ENCODE results near the gene MAGI2.

- no peak for TF ChIP-seq AFF4 (CRISPR knock-in tag; IDR thresholded peaks at IDR 0.05)
- TF ChIP-seq ZBTB40 (IDR thresholded peaks at IDR 0.05), result no peak
- no peak for TF ChIP-seq ZBTB40 (CRISPR knock-in tag; IDR thresholded peaks at IDR 0.05)
- no peak for TF ChIP-seq JUND (CRISPR knock-in tag; IDR thresholded peaks at IDR 0.05)
- TF ChIP-seq KLF9 (CRISPR knock-in tag; IDR thresholded peaks at IDR 0.05; ENCODE audit: low read depth), result no peak
- TF ChIP-seq DMTF1 (CRISPR knock-in tag; IDR thresholded peaks at IDR 0.05), result no peak
- no peak for TF ChIP-seq ZNF451 (CRISPR knock-in tag; IDR thresholded peaks at IDR 0.05)
- no peak for TF ChIP-seq EHMT2 (IDR thresholded peaks at IDR 0.05; ENCODE audit: borderline replicate concordance, low read depth, low read length)
- TF ChIP-seq EZH2 (conservative IDR thresholded peaks at IDR 0.05; ENCODE audit: low read depth, low read length), result no peak
- no peak for TF ChIP-seq HOXA9 (CRISPR knock-in tag; IDR thresholded peaks at IDR 0.05; ENCODE audit: borderline replicate concordance)
Observed at GRCh38 chr7:78398576-78398975, 1054.9 kb downstream of the MAGI2 start.
